HepG2 (cell line): ENCODE results near the gene GOLGA8B. TPM values are rescaled to one million over a fixed set of nuclear protein-coding genes. Genes with fewer than 3 reads are reported as not detected.

ENCODE experiments used
- EHMT2 ChIP-seq: fragments of 200-600 bp; sonication (generic); IDR thresholded peaks from 2 replicates; pipeline ENCODE4 v1.7.0; 2017; ENCODE audit warnings: antibody characterized with exemption, low read depth, low read length, borderline replicate concordance
- HIVEP1 ChIP-seq: sonication (generic); formaldehyde crosslinking; IDR thresholded peaks from 2 replicates; pipeline ENCODE4 v1.4.0; 2020; ENCODE audit warnings: mild to moderate bottlenecking, missing genetic modification reagents
- HNF4G ChIP-seq, 2 experiments: sonication (generic) in 1 of 2; formaldehyde crosslinking in 1 of 2; IDR thresholded peaks; 2 replicates each; pipeline versions ENCODE4 v1.4.0 to v1.6.1; 2011 to 2020; ENCODE audit warnings: borderline replicate concordance in 2 of 2, low read depth in 2 of 2, mild to moderate bottlenecking in 2 of 2, low read length in 1 of 2, missing genetic modification reagents in 1 of 2, moderate library complexity in 1 of 2
- HOXA5 ChIP-seq: sonication (generic); formaldehyde crosslinking; IDR thresholded peaks from 2 replicates; pipeline ENCODE4 v1.4.0; 2020; ENCODE audit warnings: missing genetic modification reagents
- MED1 ChIP-seq: sonication (generic); formaldehyde crosslinking; IDR thresholded peaks from 2 replicates; pipeline ENCODE4 v1.4.0; 2020; ENCODE audit warnings: missing genetic modification reagents
- POLR2AphosphoS5 ChIP-seq: IDR thresholded peaks from 2 replicates; pipeline ENCODE4 v1.6.1; 2012; ENCODE audit warnings: low read depth, low read length
- POLR2G ChIP-seq: fragments of 200-400 bp; formaldehyde crosslinking; IDR thresholded peaks from 2 replicates; pipeline ENCODE4 v1.6.1; 2018; ENCODE audit warnings: mild to moderate bottlenecking, low read depth, low read length, moderate library complexity
- THRA ChIP-seq: sonication (generic); formaldehyde crosslinking; IDR thresholded peaks from 2 replicates; pipeline ENCODE4 v1.4.0; 2020; ENCODE audit warnings: missing genetic modification reagents, borderline replicate concordance
- ZMYM2 ChIP-seq: sonication (generic); formaldehyde crosslinking; IDR thresholded peaks from 2 replicates; pipeline ENCODE4 v1.8.0; 2022; ENCODE audit warnings: mild to moderate bottlenecking, missing genetic modification reagents
- ZNF138 ChIP-seq: sonication (generic); formaldehyde crosslinking; IDR thresholded peaks from 2 replicates; pipeline ENCODE4 v1.5.0; 2020; ENCODE audit warnings: mild to moderate bottlenecking, low read depth, missing genetic modification reagents
- ZNF891 ChIP-seq: sonication (generic); formaldehyde crosslinking; IDR thresholded peaks from 2 replicates; pipeline ENCODE4 v1.5.0; 2020; ENCODE audit warnings: mild to moderate bottlenecking, missing genetic modification reagents
- polyA plus RNA-seq, 8 experiments: library from polyadenylated mRNA; depleted of rRNA in 3 of 8; stranded (reverse) in 7 of 8; unstranded in 1 of 8; fragments of >200 nt; fragmentation: Illumina TruSeq in 4 of 8; extraction: Trizol in 4 of 8; gene quantifications; 2 replicates each; pipeline versions ENCODE4 v1.2.1 to v1.2.3, GENCODE V29; 2011 to 2016; ENCODE audit warnings: low read depth in 4 of 8, missing spikeins in 1 of 8, mixed read lengths in 1 of 8; ENCODE audit not compliant: insufficient read depth in 1 of 8
- total RNA-seq, 5 experiments: library from RNA; depleted of rRNA; stranded (reverse); fragments of >200 nt; fragmentation: Illumina TruSeq; extraction: Trizol; gene quantifications; 2 replicates each; pipeline ENCODE4 v1.2.3, GENCODE V29; 2016; ENCODE audit warnings: low read depth in 1 of 5
- TF ChIP-seq, protein P1 (sequence below): sonication (generic); formaldehyde crosslinking; IDR thresholded peaks from 2 replicates; pipeline ENCODE4 v1.4.0; 2020; ENCODE audit warnings: missing genetic modification reagents, mild to moderate bottlenecking, borderline replicate concordance
- TF ChIP-seq, protein P2 (sequence below): sonication (generic); formaldehyde crosslinking; IDR thresholded peaks from 2 replicates; pipeline ENCODE4 v1.8.1; 2022; ENCODE audit warnings: low read depth, mild to moderate bottlenecking, missing genetic modification reagents

The GOLGA8B gene
- total and polyA plus RNA-seq, 2 of the 13 experiments (the other 11 are each of a cell fraction or from before 2014, with no cell fraction given), result 38.8 to 89.0 TPM

DNA sequence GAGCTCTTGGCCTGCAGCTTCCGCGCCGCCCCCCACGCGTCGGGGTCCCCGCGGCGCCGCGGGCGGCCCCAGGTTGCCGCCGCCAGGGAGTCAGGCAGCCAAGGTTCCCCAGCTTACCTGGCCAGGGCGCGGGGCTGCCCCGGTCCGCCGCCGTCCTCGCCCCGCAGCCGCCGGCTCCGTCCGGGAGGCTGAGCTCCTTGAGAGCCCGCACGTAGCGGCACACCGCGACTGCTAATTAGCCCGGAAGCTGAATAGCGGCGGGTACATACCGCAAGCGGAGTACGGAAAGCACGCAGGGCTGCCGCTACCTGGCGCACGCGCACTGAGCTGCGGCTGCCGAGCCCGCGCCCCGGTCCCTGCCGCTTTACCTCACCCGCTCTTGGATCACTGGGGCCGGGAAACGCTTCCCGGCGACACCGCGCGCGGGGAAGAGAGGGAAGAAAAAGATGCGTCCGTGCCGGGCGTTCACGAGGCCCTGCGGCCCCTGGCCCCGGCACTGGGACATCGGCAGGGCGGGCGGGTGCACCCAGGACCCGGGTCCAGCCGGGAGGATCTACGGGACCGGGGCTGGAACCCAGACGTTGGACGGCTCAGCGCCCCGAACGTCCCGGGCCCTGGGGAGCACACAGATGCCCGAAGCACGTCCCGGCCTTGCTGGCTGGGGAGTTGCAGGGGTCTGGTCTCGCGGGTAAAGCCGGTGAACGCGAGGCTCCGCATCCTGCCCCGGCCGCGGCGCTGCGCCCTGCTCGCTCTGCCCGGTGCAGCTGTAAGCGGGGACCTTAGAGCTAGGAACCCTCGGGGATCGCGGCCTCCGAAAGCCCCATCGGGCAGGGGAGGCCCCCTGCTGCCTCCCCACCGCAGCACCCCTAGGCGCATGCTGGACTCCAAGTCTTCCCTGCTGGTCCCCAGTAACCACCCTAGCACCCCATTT is at the start of gene GOLGA8B (continued):
- TF ChIP-seq ZNF891 (CRISPR knock-in tag) (0 out of 2 replicates have a peak, but pooled peaks have one; percentile 2), HOXA5 (CRISPR knock-in tag) (peak; percentile 85; the same call in 1 of the 2 replicates), POLR2G (peak; percentile 70), POLR2AphosphoS5 (peak; percentile 57; the same call in 1 of the 2 replicates), EHMT2 (no peak), THRA (no peak), HNF4G (IDR thresholded peaks at IDR 0.05; ENCODE audit: borderline replicate concordance, low read depth, low read length) (no peak), HNF4G (CRISPR knock-in tag; IDR thresholded peaks at IDR 0.05; ENCODE audit: borderline replicate concordance, low read depth) (no peak), ZNF138 (CRISPR knock-in tag) (peak; percentile 24; the same call in 1 of the 2 replicates), HIVEP1 (CRISPR knock-in tag) (no peak), ZMYM2 (CRISPR knock-in tag) (no peak), MED1 (no peak)
- TF ChIP-seq, protein P1, sequence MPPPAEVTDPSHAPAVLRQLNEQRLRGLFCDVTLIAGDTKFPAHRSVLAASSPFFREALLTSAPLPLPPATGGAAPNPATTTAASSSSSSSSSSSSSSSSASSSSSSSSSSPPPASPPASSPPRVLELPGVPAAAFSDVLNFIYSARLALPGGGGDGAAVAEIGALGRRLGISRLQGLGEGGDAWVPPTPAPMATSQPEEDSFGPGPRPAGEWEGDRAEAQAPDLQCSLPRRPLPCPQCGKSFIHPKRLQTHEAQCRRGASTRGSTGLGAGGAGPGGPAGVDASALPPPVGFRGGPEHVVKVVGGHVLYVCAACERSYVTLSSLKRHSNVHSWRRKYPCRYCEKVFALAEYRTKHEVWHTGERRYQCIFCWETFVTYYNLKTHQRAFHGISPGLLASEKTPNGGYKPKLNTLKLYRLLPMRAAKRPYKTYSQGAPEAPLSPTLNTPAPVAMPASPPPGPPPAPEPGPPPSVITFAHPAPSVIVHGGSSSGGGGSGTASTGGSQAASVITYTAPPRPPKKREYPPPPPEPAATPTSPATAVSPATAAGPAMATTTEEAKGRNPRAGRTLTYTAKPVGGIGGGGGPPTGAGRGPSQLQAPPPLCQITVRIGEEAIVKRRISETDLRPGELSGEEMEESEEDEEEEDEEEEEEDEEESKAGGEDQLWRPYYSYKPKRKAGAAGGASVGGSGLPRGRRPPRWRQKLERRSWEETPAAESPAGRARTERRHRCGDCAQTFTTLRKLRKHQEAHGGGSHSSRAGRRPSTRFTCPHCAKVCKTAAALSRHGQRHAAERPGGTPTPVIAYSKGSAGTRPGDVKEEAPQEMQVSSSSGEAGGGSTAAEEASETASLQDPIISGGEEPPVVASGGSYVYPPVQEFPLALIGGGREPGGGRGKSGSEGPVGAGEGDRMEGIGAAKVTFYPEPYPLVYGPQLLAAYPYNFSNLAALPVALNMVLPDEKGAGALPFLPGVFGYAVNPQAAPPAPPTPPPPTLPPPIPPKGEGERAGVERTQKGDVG (CRISPR knock-in tag), result no peak
- TF ChIP-seq, protein P2, sequence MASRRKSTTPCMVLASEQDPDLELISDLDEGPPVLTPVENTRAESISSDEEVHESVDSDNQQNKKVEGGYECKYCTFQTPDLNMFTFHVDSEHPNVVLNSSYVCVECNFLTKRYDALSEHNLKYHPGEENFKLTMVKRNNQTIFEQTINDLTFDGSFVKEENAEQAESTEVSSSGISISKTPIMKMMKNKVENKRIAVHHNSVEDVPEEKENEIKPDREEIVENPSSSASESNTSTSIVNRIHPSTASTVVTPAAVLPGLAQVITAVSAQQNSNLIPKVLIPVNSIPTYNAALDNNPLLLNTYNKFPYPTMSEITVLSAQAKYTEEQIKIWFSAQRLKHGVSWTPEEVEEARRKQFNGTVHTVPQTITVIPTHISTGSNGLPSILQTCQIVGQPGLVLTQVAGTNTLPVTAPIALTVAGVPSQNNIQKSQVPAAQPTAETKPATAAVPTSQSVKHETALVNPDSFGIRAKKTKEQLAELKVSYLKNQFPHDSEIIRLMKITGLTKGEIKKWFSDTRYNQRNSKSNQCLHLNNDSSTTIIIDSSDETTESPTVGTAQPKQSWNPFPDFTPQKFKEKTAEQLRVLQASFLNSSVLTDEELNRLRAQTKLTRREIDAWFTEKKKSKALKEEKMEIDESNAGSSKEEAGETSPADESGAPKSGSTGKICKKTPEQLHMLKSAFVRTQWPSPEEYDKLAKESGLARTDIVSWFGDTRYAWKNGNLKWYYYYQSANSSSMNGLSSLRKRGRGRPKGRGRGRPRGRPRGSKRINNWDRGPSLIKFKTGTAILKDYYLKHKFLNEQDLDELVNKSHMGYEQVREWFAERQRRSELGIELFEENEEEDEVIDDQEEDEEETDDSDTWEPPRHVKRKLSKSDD (CRISPR knock-in tag), result no peak
